HG03095 (cell line): ENCODE measurements around the gene CLEC7A.

Source experiments
- ATAC-seq: cut with Tn5 transposase; IDR thresholded peaks from one replicate; pipeline ENCODE4 v1.9.1; 2021; ENCODE audit warnings: moderate library complexity; ENCODE audit not compliant: unreplicated experiment

Gene CLEC7A

GRCh38 chr12:10130042-10130441 is at the start of gene CLEC7A:
CLEC7A (minus strand) TSS chr12:10130199; CDS start chr12:10130082, 117 bp downstream.
- no peak for ATAC-seq

GRCh38 chr12:10179776-10180181 is 49.8 kb upstream of the CLEC7A start:
- no peak for ATAC-seq

- no peak for ATAC-seq
Measured at GRCh38 chr12:10178821-10179220, 48.8 kb upstream of the CLEC7A start, which contains the start of gene TMEM52B. TMEM52B (plus strand) TSS chr12:10179032; CDS start chr12:10179575, 543 bp downstream.

- ATAC-seq: no peak
Measured at GRCh38 chr12:10175846-10176636, 46.0 kb upstream of the CLEC7A start.

- ATAC-seq: no peak
Measured at GRCh38 chr12:10174986-10175614, 45.1 kb upstream of the CLEC7A start.

- ATAC-seq: no peak
Measured at GRCh38 chr12:10171973-10172728, 42.2 kb upstream of the CLEC7A start, which contains the start of gene OLR1. OLR1 (minus strand) TSS chr12:10172132; CDS start chr12:10172077, 55 bp downstream.

GRCh38 chr12:10170216-10170615 is 40.2 kb upstream of the CLEC7A start:
- no peak for ATAC-seq

- ATAC-seq: no peak
Measured at GRCh38 chr12:10169104-10169503, 39.1 kb upstream of the CLEC7A start.

GRCh38 chr12:10167599-10167998 is 37.6 kb upstream of the CLEC7A start:
- no peak for ATAC-seq

- no peak for ATAC-seq
Measured at GRCh38 chr12:10165421-10165820, 35.4 kb upstream of the CLEC7A start.

GRCh38 chr12:10163084-10163483 is 33.1 kb upstream of the CLEC7A start:
- no peak for ATAC-seq

- ATAC-seq: no peak
Measured at GRCh38 chr12:10160617-10161385, 30.8 kb upstream of the CLEC7A start.

GRCh38 chr12:10159280-10159679 is 29.3 kb upstream of the CLEC7A start:
- no peak for ATAC-seq

GRCh38 chr12:10158406-10158805 is 28.4 kb upstream of the CLEC7A start:
- no peak for ATAC-seq

- ATAC-seq: no peak
Measured at GRCh38 chr12:10155966-10156365, 26.0 kb upstream of the CLEC7A start.

GRCh38 chr12:10154145-10154496 is 24.1 kb upstream of the CLEC7A start:
- ATAC-seq: no peak

- no peak for ATAC-seq
Measured at GRCh38 chr12:10153271-10154144, 23.5 kb upstream of the CLEC7A start.

GRCh38 chr12:10151621-10152020 is 21.6 kb upstream of the CLEC7A start:
- no peak for ATAC-seq

GRCh38 chr12:10147714-10148403 is 17.9 kb upstream of the CLEC7A start:
- no peak for ATAC-seq
